ENCODE results near the gene ZMYND19.
A peak's percentile ranks its signal among the peaks of the same experiment; 100 is the strongest.
"Not testable (repeated sequence)": the region's sequence is repeated elsewhere in the genome, so short reads cannot be mapped to it uniquely, and the experiment has no call there.

ZMYND19 gene

GRCh38 chr9:137540536-137540935 lies 49.8 kb downstream of the ZMYND19 start:
- TF ChIP-seq, protein P1, sequence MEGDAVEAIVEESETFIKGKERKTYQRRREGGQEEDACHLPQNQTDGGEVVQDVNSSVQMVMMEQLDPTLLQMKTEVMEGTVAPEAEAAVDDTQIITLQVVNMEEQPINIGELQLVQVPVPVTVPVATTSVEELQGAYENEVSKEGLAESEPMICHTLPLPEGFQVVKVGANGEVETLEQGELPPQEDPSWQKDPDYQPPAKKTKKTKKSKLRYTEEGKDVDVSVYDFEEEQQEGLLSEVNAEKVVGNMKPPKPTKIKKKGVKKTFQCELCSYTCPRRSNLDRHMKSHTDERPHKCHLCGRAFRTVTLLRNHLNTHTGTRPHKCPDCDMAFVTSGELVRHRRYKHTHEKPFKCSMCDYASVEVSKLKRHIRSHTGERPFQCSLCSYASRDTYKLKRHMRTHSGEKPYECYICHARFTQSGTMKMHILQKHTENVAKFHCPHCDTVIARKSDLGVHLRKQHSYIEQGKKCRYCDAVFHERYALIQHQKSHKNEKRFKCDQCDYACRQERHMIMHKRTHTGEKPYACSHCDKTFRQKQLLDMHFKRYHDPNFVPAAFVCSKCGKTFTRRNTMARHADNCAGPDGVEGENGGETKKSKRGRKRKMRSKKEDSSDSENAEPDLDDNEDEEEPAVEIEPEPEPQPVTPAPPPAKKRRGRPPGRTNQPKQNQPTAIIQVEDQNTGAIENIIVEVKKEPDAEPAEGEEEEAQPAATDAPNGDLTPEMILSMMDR (IDR thresholded peaks at IDR 0.05; ENCODE audit: insufficient read depth, low read depth, low read length, missing control alignments), result no peak
- H3K4me3 ChIP-seq (ENCODE audit: low read depth, low read length), result no peak overlapping the region
- DNase-seq (ENCODE audit: low read depth), result no peak

DNA sequence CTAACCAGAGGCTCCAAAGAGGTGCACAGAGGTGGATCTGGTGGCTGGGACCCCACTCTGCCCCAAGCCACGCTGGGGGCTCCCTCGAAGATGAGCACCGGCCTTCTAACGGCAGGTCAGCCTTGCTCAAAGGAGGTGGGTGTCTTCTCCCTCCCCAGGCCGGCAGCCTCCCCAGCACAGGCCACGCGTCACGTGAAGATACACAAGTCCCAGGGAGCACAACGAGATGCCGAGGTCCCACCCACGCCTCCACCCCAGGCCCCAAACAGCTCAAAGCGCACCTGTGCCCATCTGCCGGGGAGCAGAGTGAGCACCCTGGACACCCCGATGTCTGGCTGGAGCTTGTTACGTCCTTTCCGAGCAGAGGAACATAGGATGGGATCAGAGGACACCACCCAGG lies 52.3 kb downstream of the ZMYND19 start:
- TF ChIP-seq, protein P1 (IDR thresholded peaks at IDR 0.05; ENCODE audit: insufficient read depth, low read depth, low read length, missing control alignments), result no peak
- no peak for DNase-seq (ENCODE audit: low read depth)
- H3K4me3 ChIP-seq (ENCODE audit: low read depth, low read length), result no peak overlapping the region

GRCh38 chr9:137536594-137537131 lies 53.6 kb downstream of the ZMYND19 start:
- peak; percentile 17 for DNase-seq (ENCODE audit: low read depth)
- H3K4me3 ChIP-seq (ENCODE audit: low read depth, low read length), result not testable (repeated sequence)

- TF ChIP-seq, protein P1 (IDR thresholded peaks at IDR 0.05; ENCODE audit: insufficient read depth, low read depth, low read length, missing control alignments), result no peak
- DNase-seq (ENCODE audit: low read depth), result no peak
- no peak overlapping the region for H3K4me3 ChIP-seq (ENCODE audit: low read depth, low read length)
These were observed 55.2 kb downstream of the ZMYND19 start for GRCh38 chr9:137535120-137535428.

DNA sequence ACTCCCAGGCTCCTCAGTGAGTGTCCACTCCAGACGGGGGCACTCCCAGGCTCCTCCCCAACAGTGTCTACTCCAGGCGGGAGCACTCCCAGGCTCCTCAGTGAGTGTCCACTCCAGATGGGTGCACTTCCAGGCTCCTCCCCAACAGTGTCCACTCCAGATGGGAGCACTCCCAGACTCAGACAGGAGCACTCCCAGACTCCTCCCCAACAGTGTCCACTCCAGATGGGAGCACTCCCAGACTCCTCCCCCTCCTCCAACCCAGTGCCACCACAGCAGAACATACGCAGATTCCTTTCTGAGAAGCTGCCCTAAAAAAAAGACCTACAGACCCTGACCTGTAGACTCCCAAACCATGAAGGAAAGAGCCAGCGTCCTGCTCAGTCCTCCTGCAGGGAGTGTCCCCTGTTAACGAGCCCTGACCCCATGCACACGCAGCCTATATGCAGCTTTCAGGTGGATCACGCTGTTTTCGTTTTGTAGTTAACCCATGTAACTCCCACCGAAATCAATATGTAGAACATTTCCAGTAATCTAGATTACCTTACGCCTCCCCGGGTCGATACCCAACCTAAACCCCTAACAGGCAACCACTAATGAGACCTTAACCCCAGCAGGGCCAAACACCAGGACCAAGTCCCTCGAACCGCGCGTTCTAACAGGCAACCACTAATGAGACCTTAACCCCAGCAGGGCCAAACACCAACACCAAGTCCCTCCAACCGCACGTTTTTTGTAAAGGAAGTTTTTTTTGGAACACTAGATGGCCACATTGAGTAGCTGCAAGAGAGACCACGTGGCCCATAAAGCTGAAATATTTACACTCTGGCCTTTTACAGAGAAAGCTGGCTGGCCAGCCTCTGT lies 55.8 kb downstream of the ZMYND19 start:
- no peak overlapping the region for H3K4me3 ChIP-seq (ENCODE audit: low read depth, low read length)
- peak; percentile 62 for DNase-seq (ENCODE audit: low read depth)
- TF ChIP-seq, protein P1 (IDR thresholded peaks at IDR 0.05; ENCODE audit: insufficient read depth, low read depth, low read length, missing control alignments), result peak; percentile 54

DNA sequence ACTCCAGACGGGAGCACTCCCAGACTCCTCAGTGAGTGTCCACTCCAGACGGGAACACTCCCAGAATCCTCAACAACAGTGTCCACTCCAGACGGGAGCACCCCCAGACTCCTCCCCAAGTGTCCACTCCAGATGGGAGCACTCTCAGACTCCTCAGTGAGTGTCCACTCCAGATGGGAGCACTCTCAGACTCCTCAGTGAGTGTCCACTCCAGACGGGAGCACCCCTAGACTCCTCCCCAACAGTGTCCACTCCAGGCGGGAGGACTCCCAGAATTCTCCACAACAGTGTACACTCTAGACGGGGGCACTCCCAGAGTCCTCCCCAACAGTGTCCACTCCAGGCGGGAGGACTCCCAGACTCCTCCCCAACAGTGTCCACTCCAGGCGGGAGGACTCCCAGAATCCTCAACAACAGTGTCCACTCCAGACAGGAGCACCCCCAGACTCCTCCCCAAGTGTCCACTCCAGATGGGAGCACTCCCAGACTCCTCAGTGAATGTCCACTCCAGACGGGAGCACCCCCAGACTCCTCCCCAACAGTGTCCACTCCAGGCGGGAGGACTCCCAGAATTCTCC lies 57.3 kb downstream of the ZMYND19 start:
- not testable (repeated sequence) for H3K4me3 ChIP-seq (ENCODE audit: low read depth, low read length); DNase-seq (ENCODE audit: low read depth)
